ENCODE data around the gene TOM1. TPM values are rescaled to one million over a fixed set of nuclear protein-coding genes. Genes with fewer than 3 reads are reported as not detected.

TOM1 gene
- total RNA-seq, 1 experiment from 2014 or later: 28.2 TPM

DNA sequence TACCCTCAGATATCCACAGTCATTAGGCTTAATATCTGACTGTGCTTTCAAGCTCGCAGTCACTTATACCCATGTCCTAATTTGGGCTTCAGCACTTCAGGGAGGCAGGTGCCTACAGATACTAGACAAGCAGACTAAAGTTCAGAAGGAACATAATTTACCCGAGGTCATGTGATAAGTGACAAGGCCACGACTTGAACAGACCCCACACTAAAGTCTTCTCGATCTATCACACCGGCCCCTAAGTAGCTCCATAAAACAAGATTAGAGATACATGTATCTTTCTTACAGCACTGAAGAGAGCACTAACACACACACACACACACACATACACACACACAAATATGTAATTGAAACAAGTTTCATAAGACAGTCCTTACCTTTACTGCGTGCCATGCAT is 32.6 kb downstream of the TOM1 start:
- POLR2A ChIA-PET: interaction anchor here (1.1 kb wide), 1 partner anchor 31 kb away, joined by 4 read pairs; no protein-coding TSS in a partner anchor
- CTCF ChIA-PET: interaction anchor here (1.0 to 1.7 kb wide), 2 partner anchors 19 to 248 kb away, joined by 3 to 4 read pairs; no protein-coding TSS in a partner anchor
- H3K27ac Mint-ChIP-seq (ENCODE audit: low read depth, unreplicated experiment): no peak overlapping the region

DNA sequence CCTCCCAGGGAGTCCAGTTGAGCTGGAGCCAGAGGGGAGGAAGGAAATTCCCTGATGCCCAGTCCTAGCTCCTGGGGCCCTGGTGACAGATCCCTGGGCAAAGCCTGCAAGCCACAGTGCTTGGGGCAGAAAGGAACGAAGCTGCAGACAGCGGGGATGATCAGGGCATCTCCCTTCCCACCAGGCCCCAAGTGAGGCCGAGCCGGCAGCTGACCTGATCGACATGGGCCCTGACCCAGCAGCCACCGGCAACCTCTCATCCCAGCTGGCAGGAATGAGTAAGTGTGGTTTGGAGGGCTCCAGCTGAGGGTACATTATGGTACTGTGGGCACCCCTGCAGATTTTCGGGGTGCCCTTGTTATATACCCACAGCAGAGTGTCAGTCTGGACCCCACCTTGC is 33.5 kb downstream of the TOM1 start:
- no TSS peak for BruUV-seq (replicated peaks)
- Mint-ChIP-seq H3K4me1 (ENCODE audit: insufficient read depth, unreplicated experiment) (no peaks in the 10 kb centered on the region), H3K27ac (ENCODE audit: low read depth, unreplicated experiment) (no peak overlapping the region), H3K9me3 (ENCODE audit: unreplicated experiment) (no peaks in the 10 kb centered on the region), H3K4me3 (ENCODE audit: unreplicated experiment) (no peak overlapping the region), H3K36me3 (ENCODE audit: insufficient read depth, unreplicated experiment) (peaks cover 47% of the 10 kb centered on the region), H3K27me3 (ENCODE audit: insufficient read depth, unreplicated experiment) (no peaks in the 10 kb centered on the region)
- POLR2A ChIA-PET: interaction anchor here (1.1 kb wide), 1 partner anchor 31 kb away, joined by 4 read pairs; no protein-coding TSS in a partner anchor
- CTCF ChIA-PET: no interaction called here
- intact Hi-C loops (cut with micrococcal nuclease): no loop called here
- no peak for DNase-seq (ENCODE audit: unreplicated experiment)
- TF ChIP-seq, protein P1, sequence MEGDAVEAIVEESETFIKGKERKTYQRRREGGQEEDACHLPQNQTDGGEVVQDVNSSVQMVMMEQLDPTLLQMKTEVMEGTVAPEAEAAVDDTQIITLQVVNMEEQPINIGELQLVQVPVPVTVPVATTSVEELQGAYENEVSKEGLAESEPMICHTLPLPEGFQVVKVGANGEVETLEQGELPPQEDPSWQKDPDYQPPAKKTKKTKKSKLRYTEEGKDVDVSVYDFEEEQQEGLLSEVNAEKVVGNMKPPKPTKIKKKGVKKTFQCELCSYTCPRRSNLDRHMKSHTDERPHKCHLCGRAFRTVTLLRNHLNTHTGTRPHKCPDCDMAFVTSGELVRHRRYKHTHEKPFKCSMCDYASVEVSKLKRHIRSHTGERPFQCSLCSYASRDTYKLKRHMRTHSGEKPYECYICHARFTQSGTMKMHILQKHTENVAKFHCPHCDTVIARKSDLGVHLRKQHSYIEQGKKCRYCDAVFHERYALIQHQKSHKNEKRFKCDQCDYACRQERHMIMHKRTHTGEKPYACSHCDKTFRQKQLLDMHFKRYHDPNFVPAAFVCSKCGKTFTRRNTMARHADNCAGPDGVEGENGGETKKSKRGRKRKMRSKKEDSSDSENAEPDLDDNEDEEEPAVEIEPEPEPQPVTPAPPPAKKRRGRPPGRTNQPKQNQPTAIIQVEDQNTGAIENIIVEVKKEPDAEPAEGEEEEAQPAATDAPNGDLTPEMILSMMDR (IDR thresholded peaks at IDR 0.05; ENCODE audit: unreplicated experiment): no peak

More for the DNA sequence above, 32.6 kb downstream of the TOM1 start:
- Mint-ChIP-seq H3K4me3 (ENCODE audit: unreplicated experiment) (no peak overlapping the region), H3K27me3 (ENCODE audit: insufficient read depth, unreplicated experiment) (no peaks in the 10 kb centered on the region), H3K36me3 (ENCODE audit: insufficient read depth, unreplicated experiment) (peaks cover 56% of the 10 kb centered on the region), H3K4me1 (ENCODE audit: insufficient read depth, unreplicated experiment) (no peaks in the 10 kb centered on the region), H3K9me3 (ENCODE audit: unreplicated experiment) (no peaks in the 10 kb centered on the region)
- intact Hi-C loops (cut with micrococcal nuclease): no loop called here
- no TSS peak for BruUV-seq (replicated peaks)
- TF ChIP-seq, protein P1 (IDR thresholded peaks at IDR 0.05; ENCODE audit: unreplicated experiment): no peak
- no peak for DNase-seq (ENCODE audit: unreplicated experiment)

DNA sequence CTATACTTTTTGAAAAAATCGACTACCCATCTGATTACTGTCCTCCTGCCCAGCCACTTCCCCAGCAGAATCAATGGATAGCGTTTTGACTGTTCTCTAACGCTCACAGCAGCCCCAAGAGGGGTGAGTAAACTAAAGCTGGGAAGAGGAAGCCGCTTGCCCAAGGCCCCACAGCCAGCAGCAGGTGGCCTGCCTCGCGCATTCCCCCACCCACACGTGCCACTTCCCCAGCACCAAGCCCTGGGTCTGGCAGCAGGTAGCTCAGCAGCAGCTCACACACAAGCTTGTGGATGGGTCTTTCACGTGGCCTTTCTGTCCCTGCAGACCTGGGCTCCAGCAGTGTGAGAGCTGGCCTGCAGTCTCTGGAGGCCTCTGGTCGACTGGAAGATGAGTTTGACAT is 34.3 kb downstream of the TOM1 start:
- Mint-ChIP-seq H3K4me1 (ENCODE audit: insufficient read depth, unreplicated experiment) (no peaks in the 10 kb centered on the region), H3K4me3 (ENCODE audit: unreplicated experiment) (no peak overlapping the region), H3K9me3 (ENCODE audit: unreplicated experiment) (no peaks in the 10 kb centered on the region), H3K27ac (ENCODE audit: low read depth, unreplicated experiment) (no peak overlapping the region), H3K27me3 (ENCODE audit: insufficient read depth, unreplicated experiment) (no peaks in the 10 kb centered on the region), H3K36me3 (ENCODE audit: insufficient read depth, unreplicated experiment) (peaks cover 45% of the 10 kb centered on the region)
- DNase-seq (ENCODE audit: unreplicated experiment): no peak
- TF ChIP-seq, protein P1 (IDR thresholded peaks at IDR 0.05; ENCODE audit: unreplicated experiment): no peak
- intact Hi-C loops (cut with micrococcal nuclease): no loop called here
- ChIA-PET POLR2A (no interaction called here), CTCF (no interaction called here)
- BruUV-seq (replicated peaks): no TSS peak

DNA sequence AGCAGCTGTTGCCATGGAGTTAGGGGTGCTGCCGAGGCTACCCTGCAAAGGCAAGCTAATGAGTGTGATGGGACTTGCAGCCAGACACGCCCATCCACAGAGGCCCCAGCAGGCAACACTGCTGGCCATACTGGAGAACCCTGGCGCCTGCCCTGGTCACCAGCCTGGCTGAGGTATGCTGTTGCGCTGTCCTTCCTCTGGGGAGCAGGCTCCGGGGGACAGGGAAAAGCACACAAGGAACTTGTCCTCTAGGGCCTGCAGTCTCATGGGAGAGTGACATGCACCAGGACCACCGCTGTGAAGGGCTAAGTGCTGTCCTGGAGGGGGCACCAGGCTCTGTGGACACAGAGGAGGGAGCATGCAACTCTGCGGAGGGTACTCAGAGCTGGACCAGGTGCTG is 35.8 kb downstream of the TOM1 start:
- intact Hi-C loops (cut with micrococcal nuclease): no loop called here
- no peaks in the 10 kb centered on the region for H3K27me3 Mint-ChIP-seq (ENCODE audit: insufficient read depth, unreplicated experiment)
- H3K27ac Mint-ChIP-seq (ENCODE audit: low read depth, unreplicated experiment): no peak overlapping the region
- H3K36me3 Mint-ChIP-seq (ENCODE audit: insufficient read depth, unreplicated experiment): peaks cover 48% of the 10 kb centered on the region
- no TSS peak for BruUV-seq (replicated peaks)
- no peak for DNase-seq (ENCODE audit: unreplicated experiment)
- H3K9me3 Mint-ChIP-seq (ENCODE audit: unreplicated experiment): no peaks in the 10 kb centered on the region
- TF ChIP-seq, protein P1 (IDR thresholded peaks at IDR 0.05; ENCODE audit: unreplicated experiment): no peak
- ChIA-PET CTCF (interaction anchor here (0.6 to 1.2 kb wide), 2 partner anchors 16 to 26 kb away, joined by 3 to 4 read pairs; no protein-coding TSS in a partner anchor), POLR2A (no interaction called here)
- no peak overlapping the region for H3K4me3 Mint-ChIP-seq (ENCODE audit: unreplicated experiment)
- no peaks in the 10 kb centered on the region for H3K4me1 Mint-ChIP-seq (ENCODE audit: insufficient read depth, unreplicated experiment)

Measured in MCF 10A (cell line).